Activated T-helper 9 cell treated with anti-CD3 and anti-CD28 coated beads, Interleukin-2, amount 50 U/mL, for 16 hours (primary cell): Measurements from ENCODE around the gene TRAF3.

Experiments used
- DNase-seq: peaks from one replicate; pipeline ENCODE4 v3.0.0-alpha.2; 2020; ENCODE audit warnings: low read depth

Gene TRAF3

DNA sequence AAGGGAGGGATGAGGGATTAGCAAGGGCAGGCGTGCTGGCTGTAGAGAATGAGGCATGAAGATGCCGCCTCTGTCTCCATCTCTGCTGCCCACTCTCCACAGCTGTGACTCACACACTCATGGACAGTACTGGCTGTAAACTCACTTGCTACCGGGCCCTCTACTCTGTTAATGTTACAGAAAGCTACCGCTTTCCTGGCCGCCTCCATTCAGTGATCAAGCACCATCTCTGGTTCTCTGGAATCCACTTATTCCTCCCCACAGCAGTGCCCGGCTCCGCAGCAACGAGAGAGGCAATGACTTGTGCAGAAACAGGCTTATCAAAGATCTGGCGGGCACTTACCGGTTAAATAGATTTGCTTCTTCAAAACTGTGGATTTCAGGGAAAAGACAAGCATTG lies 180.0 kb downstream of the TRAF3 start:
- no peak for DNase-seq

DNA sequence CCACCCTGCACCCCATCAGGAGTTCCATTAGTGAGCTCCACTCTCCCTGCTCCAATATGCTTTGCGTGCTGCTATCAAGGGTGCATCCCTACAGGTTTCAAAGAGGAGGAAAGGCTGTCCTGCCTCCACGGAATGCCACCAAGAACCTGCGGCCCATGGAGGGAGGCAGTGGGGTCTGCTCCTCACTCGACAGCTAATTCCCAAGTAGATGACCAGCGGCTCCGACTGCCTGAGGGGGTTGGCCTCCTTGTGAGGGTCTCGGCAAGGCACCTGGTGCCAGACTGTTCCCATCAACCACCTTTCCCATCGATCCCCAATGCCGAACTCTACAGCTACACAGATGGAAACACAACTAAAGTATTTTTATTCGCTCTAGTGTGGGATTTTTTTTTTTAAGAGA lies 181.2 kb downstream of the TRAF3 start:
- no peak for DNase-seq
